Dedifferentiated amniotic fluid mesenchymal stem cell (primary cell): Measurements from ENCODE around the gene KRTAP10-8.
"Not testable (repeated sequence)": the region's sequence is repeated elsewhere in the genome, so short reads cannot be mapped to it uniquely, and the experiment has no call there.

Experiments used
- DNase-seq: peaks from one replicate; pipeline ENCODE4 v3.0.0-alpha.2; 2016; ENCODE audit errors: extremely low spot score

Gene KRTAP10-8

DNA sequence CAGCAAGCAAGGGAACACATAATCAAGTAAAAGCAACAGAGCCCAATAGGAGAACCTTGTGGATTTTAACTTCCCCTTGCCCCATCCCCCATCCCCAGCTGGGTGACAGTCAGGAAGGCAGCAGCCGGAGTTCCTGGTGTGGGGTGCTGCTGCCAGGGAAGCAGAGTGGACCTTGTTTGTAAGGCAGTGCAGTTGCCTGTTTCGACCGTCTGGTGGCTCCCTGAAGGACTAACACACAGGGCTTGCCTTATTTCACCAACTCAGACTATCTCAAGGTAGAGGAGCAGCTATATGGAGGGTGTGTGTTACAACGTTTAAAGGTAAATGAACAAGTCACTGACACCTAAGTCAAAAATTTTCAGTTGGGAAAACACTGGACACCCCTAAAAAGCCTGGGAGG lies 6.6 kb downstream of the KRTAP10-8 start:
- no peak for DNase-seq

DNA sequence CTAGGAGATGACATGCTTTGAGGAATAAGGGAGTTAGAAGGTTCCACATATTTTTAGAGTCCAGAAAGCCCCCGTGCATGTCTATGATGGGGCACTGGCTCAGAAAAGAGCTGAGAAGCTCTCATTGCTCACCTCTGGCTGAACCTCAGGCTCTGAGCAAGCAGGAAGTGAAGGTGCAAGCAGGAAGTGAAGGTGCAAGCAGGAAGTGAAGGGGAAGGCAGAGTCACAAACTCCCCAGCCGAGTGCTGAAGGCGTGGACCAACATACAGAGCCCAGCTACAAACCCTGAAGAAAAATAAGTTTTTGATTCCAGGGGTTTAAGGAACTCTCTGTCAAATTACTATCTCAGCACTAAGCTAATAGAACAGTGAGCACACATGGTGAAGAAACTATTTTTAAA lies 7.0 kb downstream of the KRTAP10-8 start:
- no peak for DNase-seq

DNA sequence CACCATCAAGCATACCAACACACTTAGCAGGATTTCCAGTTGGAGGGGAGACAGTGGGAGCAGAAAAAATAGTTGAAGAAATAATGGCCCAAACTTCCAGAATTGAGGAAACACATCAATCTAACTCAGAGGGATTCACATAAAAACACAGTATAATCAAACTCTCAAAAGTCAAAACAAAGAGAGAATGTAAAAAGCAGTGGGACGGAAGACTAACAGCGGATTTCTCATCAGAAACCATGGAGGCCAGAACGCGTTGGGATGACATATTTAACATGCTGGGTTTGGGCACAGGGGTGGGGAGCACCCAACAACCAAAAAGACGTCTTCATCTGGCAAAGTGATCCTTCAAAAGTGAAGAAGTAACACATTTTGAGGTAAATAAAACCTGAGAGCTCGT lies 8.0 kb downstream of the KRTAP10-8 start:
- no peak for DNase-seq

- no peak for DNase-seq
Measured at GRCh38 chr21:44623575-44623974, 11.7 kb downstream of the KRTAP10-8 start.

DNA sequence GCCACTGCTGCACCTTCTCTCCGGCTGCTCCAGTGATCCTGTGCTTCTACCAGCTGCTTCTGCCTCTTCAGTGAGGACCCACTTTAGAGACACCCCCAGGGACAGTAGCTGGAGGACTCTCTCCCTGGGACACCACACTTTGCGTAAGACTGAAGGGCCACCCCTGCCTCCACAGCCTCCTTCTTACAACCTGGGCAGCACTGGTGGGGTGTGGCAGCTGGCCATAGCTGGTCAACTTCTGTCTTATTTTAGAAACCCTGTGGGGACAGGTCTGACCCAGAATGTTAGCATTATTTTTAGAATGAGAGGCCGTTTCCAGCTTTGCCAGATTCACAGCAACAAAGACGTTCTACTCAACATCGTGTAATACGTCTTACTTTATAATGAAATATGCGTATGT lies 13.9 kb downstream of the KRTAP10-8 start:
- DNase-seq = no peak

DNA sequence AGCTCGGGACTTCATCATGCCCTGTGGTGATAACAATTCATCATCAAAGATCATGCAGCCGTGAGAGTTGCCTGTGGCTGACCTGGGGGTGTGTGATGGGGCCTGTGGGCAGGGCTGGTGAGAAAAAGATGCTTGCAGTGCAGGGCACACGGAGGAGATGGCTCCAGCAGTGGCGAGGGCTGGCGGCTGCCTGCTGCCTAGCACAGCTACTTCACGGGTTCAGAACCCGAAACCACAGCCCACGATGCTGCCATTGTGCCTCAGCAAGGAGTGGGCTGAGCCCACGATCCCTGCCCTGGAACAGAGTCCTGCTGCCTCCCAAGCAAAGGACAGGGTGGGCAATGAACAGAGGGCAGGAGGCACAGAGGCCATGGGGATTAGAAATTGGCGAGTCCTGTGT lies 14.4 kb downstream of the KRTAP10-8 start:
- no peak for DNase-seq

- DNase-seq = no peak
Measured at GRCh38 chr21:44626673-44627143, 14.8 kb downstream of the KRTAP10-8 start, which contains the start of gene KRTAP10-9. Gene KRTAP10-9, plus strand, starts transcription at chr21:44627093. Its CDS starts 79 bp downstream, at chr21:44627172.

DNA sequence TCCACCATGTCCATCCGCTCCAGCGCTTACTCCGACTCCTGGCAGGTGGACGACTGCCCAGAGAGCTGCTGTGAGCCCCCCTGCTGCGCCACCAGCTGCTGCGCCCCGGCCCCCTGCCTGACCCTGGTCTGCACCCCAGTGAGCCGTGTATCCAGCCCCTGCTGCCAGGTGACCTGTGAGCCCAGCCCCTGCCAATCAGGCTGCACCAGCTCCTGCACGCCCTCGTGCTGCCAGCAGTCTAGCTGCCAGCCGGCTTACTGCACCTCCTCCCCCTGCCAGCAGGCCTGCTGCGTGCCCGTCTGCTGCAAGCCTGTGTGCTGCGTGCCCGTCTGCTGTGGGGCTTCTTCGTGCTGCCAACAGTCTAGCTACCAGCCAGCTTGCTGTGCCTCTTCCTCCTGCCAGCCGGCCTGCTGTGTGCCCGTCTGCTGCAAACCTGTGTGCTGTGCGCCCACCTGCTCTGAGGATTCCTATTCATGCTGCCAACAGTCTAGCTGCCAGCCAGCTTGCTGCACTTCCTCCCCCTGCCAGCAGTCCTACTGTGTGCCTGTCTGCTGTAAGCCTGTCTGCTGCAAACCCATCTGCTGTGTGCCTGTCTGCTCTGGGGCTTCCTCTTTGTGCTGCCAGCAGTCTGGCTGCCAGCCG lies 15.4 kb downstream of the KRTAP10-8 start:
- DNase-seq = not testable (repeated sequence)

- DNase-seq = not testable (repeated sequence)
Measured at GRCh38 chr21:44627831-44628233, 16.0 kb downstream of the KRTAP10-8 start.

- DNase-seq = no peak
Measured at GRCh38 chr21:44628707-44629391, 17.0 kb downstream of the KRTAP10-8 start.

- no peak for DNase-seq
Measured at GRCh38 chr21:44630440-44630839, 18.6 kb downstream of the KRTAP10-8 start.

- DNase-seq = no peak
Measured at GRCh38 chr21:44632067-44632466, 20.2 kb downstream of the KRTAP10-8 start.

- DNase-seq = no peak
Measured at GRCh38 chr21:44636209-44637017, 24.5 kb downstream of the KRTAP10-8 start.

- DNase-seq = no peak
Measured at GRCh38 chr21:44637018-44637850, 25.4 kb downstream of the KRTAP10-8 start, which contains the start of gene KRTAP10-10. Gene KRTAP10-10, plus strand, starts transcription at chr21:44637356. Its CDS starts 62 bp downstream, at chr21:44637418.

- not testable (repeated sequence) for DNase-seq
Measured at GRCh38 chr21:44637851-44638348, 26.0 kb downstream of the KRTAP10-8 start.

DNA sequence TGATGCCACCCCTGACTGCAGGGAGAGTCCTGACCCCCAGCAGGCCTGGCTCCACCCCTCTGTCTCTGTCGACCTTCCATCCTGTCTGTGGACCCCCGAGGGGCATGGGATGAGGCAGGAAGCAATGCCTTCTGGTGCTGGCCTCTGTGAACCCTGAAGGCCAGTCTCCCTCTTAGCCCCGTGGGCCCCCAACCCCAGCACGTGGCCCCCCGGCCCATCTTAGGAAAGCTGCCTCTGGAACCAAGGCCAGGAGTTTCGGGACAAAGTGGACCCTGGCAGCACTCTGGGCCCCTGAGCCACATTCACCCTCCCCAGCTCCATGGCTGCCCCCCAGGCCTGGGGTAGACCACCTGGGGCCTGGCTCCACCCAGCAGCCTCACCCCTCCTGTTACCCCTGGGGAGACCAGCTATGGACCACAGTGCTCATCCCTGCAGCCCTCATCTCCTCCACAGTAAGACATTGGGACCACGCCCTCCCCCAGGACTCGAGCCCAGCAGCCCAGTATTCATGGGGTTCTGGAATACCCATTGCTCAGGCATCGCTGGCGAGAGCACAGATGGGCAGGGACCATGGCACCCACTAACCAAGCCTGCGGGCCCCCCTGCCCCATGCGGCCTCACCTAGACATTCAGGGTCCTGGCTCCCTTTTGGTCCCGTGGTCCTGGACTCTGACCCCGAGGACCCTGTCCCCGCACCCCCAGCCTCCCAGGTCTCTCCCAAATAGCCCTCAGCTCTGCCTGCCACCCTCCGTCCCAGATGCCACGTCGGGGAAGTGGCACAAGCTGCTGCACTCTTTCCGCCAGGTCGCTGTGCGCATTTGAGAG lies 26.8 kb downstream of the KRTAP10-8 start:
- DNase-seq = not testable (repeated sequence)

DNA sequence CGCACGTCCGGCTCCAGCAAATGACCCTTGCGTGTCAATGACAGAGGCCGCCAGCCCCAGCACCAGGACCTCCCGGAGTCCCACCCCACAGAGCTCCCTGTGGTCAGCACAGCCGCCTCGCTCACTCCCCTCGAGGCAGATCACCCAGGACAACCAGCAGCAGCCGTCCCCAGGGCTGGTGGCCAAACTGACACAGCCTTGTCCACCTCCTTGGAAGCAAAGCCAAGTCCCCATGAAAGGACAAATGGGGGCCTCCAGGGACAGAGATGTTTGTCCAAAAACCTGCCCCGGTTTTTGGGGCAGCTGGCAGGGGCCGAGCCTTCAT lies 27.4 kb downstream of the KRTAP10-8 start:
- DNase-seq = no peak

GRCh38 chr21:44640761-44641160 lies 28.9 kb downstream of the KRTAP10-8 start:
- DNase-seq = no peak

DNA sequence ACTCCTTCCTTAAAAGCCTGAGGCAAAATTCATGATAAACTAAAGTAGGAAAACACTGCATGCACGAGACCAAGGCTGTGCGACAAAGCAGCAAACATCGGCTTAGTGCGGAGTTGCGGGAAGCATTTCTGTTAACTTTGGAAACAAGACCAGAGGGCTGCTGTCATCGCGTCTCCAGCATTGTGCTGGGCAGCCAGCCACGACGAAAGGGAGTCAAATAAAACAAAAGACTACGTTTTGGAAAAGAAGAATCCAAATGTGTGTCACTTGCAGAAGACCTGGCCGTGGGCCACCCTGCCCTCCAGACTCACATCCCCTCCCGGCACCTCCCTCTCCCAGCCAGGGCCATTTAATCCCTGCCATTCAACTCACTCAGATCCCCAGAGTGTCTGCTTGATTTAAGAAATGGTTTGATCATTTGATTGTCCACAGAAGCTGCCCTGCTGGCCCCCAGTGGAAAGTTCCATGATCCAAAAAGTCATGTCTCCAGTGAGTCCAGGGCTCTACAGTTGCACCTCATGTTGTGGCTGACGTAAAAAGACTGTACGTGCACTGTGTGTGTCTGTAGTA lies 31.9 kb downstream of the KRTAP10-8 start:
- DNase-seq = no peak

DNA sequence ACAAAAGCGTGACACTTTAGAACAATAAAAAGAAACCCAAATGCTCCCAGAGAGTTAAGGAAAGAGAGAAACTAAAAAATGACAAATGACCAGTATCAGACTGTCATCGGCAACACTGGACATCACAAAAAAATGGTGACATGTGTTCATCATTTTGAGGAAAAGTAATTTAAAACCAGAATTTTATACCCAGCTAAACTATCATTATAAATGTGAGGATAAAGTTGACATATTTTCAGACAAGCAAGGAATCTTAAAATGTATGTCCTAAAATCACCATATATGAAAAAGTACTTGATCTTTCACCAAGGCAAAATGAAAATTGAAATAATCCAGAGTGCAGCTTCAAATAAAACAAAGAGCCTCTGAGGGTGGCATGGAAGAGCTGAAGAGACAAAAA lies 33.0 kb downstream of the KRTAP10-8 start:
- no peak for DNase-seq
